ENCODE data around the gene ZRANB1.

Gene ZRANB1

GRCh38 chr10:124921261-124921660 lies 20.7 kb upstream of the ZRANB1 start:
- DNase-seq (ENCODE audit: low spot score), result peak; percentile 16

GRCh38 chr10:124923684-124924083 lies 18.2 kb upstream of the ZRANB1 start:
- DNase-seq (ENCODE audit: low spot score), result no peak

GRCh38 chr10:124926548-124926947 lies 15.4 kb upstream of the ZRANB1 start:
- no peak for DNase-seq (ENCODE audit: low spot score)

DNA sequence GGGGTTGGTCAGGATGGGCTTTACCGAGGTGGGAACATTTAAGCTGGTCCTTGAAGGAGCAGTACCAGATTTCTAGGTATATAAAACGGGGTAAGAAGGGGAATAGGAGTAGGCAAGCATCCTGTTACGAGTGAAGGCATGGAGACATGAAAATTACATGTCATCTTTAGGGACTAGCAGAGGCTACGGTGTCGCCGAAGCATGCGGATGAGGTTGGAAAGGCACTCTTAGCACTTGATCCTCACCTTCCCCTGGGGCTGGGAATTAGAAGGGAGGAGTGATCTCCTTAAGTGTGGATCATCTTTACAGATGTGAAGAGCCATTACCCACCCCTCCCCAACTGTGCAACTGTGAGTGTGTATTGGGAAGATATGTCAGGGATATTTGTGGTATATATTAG lies 13.8 kb upstream of the ZRANB1 start:
- no peak for DNase-seq (ENCODE audit: low spot score)

- no peak for DNase-seq (ENCODE audit: low spot score)
These were observed 13.4 kb upstream of the ZRANB1 start for GRCh38 chr10:124928545-124928944.

GRCh38 chr10:124935946-124936345 lies 6.0 kb upstream of the ZRANB1 start:
- DNase-seq (ENCODE audit: low spot score), result peak; percentile 45

- DNase-seq (ENCODE audit: low spot score), result no peak
These were observed 5.1 kb upstream of the ZRANB1 start for GRCh38 chr10:124936813-124937212.

- no peak for DNase-seq (ENCODE audit: low spot score)
These were observed 2.6 kb upstream of the ZRANB1 start for GRCh38 chr10:124939290-124939689.

DNA sequence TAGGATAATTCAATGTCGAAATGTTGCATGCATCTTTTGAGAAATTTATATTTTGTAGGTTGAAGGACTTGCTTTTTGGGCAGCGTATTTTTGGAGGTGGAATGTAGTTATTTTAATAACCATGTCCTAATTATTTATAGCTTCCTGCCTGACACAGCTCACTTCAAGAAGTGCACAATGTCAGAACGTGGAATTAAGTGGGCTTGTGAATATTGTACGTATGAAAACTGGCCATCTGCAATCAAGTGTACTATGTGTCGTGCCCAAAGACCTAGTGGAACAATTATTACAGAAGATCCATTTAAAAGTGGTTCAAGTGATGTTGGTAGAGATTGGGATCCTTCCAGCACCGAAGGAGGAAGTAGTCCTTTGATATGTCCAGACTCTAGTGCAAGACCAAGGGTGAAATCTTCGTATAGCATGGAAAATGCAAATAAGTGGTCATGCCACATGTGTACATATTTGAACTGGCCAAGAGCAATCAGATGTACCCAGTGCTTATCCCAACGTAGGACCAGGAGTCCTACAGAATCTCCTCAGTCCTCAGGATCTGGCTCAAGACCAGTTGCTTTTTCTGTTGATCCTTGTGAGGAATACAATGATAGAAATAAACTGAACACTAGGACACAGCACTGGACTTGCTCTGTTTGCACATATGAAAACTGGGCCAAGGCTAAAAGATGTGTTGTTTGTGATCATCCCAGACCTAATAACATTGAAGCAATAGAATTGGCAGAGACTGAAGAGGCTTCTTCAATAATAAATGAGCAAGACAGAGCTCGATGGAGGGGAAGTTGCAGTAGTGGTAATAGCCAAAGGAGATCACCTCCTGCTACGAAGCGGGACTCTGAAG lies 620 bp downstream of the ZRANB1 start:
- no peak for DNase-seq (ENCODE audit: low spot score)

DNA sequence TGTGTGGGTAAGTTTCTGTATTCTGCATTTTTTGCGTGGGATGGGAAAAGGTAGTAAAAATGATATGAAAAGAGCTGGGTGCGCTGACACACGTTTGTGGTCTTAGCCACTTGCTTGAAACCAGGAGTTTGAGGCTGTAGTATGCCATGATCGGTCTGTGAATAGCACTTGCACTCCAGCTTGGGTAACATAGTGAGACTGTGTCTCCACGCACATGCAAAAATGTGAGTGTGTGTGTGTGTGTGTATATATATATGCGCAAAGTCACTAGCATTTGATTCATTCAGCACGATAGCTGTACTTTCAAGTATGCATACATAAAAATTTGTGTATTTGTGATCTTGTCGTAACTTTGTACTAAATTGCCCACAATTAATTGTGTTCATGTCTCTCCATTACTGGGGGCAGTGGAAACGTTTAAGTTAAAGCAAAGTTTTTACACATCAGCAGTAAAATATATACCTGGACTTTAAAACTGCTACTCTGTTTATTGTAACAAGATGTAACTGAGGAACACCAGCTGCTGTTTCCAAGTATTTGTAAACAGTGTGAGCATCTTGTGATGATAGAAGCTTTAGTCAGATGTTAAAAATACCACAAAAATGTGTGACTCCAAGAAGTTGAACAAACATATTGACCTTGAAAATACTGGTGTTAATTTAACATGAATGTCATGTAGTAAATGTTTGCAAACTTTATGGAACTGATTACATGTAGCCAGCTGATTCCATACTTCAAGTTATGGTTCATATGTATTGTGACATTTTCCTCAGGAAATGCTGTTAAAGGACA lies 1.6 kb downstream of the ZRANB1 start:
- peak; percentile 62 for DNase-seq (ENCODE audit: low spot score)

- no peak for DNase-seq (ENCODE audit: low spot score)
These were observed 3.1 kb downstream of the ZRANB1 start for GRCh38 chr10:124944982-124945381.

DNA sequence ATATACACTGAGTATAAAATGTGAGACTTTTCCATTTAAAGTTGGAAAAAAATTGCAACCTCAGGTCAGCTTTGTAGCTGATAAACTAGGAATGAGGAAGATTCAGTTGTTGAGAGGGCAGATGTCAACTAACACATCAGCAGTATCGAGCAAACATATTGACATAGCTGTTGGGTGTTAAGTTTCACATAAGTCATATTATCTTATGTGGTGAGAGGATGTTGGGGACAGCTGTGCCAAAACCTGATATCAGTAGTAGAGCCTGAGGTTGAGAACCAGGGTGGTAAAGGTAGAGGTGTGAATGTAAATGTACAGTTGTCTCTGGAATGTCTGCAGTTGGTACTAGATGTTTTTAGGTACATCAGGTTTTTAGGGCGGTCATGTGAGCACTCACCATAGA lies 5.0 kb downstream of the ZRANB1 start:
- no peak for DNase-seq (ENCODE audit: low spot score)

- DNase-seq (ENCODE audit: low spot score), result no peak
These were observed 7.6 kb downstream of the ZRANB1 start for GRCh38 chr10:124949543-124949942.

GRCh38 chr10:124952123-124952522 lies 10.2 kb downstream of the ZRANB1 start:
- DNase-seq (ENCODE audit: low spot score), result no peak

DNA sequence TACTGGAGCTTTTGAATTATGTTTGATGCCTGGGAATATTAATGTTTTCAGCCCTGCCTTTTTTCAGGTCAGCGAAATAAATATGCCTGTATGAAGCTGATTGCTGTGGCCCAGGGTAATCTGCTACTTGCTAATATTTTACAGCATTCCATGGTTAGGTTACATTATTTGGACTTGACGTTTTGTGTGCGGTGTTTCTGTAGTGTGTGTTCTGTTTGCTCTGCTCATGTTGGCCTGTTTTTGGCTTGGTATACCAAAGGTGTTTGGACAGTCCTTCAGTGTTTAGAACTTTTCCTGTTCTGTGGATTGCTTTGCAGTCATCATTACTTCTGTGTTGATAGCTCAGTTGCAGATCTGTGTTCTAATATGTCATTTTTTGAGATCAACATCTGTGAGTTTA lies 11.5 kb downstream of the ZRANB1 start:
- DNase-seq (ENCODE audit: low spot score), result no peak

DNA sequence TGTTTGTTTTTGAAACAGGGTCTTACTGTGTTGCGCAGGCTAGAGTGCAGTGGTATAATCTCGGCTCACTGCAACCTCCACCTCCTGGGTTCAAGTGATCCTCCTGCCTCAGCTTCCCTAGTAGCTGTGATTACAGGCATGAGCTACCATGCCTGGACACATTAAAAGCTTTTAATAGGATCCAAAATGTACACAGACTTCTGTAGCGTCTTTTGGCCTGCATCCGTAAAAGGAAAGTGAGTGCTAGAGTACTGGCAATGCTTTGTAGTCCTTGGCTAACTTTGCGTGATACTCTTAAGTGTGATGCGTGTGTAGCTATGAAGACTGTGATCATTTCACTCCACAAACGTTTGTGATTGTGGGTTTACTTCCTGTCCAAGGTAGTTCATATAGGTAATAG lies 13.3 kb downstream of the ZRANB1 start:
- no peak for DNase-seq (ENCODE audit: low spot score)

GRCh38 chr10:124955868-124956267 lies 13.9 kb downstream of the ZRANB1 start:
- DNase-seq (ENCODE audit: low spot score), result no peak

GRCh38 chr10:124956764-124957163 lies 14.8 kb downstream of the ZRANB1 start:
- DNase-seq (ENCODE audit: low spot score), result no peak

GRCh38 chr10:124957404-124957947 lies 15.6 kb downstream of the ZRANB1 start:
- no peak for DNase-seq (ENCODE audit: low spot score)

- DNase-seq (ENCODE audit: low spot score), result no peak
These were observed 17.6 kb downstream of the ZRANB1 start for GRCh38 chr10:124959564-124959963.

GRCh38 chr10:124961248-124961570 lies 19.3 kb downstream of the ZRANB1 start:
- DNase-seq (ENCODE audit: low spot score), result peak; percentile 15

- no peak for DNase-seq (ENCODE audit: low spot score)
These were observed 20.5 kb downstream of the ZRANB1 start for GRCh38 chr10:124962421-124962820.

Measured in kidney tubule cell (primary cell).